VCaP (cell line): ENCODE results near the gene DPEP3.
"Not testable (repeated sequence)": the region's sequence is repeated elsewhere in the genome, so short reads cannot be mapped to it uniquely, and the experiment has no call there.

Source experiments
- H3K27ac ChIP-seq: fragments of 450-650 bp; 2 replicates; pipeline ENCODE4 v1.5.1; 2017
- TF ChIP-seq, protein P1 (sequence below): fragments of 450-650 bp; conservative IDR thresholded peaks from 2 replicates; pipeline ENCODE4 v1.5.1; 2017; ENCODE audit warnings: mild to moderate bottlenecking, moderate library complexity

Gene DPEP3

DNA sequence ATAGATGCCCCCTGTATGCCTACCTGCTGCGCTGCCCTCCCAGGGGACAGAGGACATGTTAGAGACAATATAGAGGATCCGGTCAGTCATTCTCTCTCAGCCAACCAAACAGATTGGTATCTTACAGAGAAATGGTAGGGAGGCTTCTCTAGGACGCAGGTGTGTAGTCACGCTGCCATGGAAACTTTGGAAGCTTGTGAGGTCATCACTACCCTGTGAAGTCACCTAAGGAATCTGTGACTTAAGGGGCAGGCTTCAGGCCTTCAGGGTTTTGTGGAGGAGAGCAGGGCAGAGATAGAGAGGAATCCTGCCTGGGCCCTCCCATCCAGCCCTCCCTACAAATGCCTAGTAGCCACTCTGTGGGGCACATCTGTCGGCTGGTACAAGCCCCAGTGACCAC lies 35.4 kb upstream of the DPEP3 start, which contains the start of gene DPEP2NB:
DPEP2NB (minus strand) TSS at position 231 of the 400 bp plus-strand sequence; CDS start at position 90, 141 bp downstream.
- H3K27ac ChIP-seq: no peak within 1 kb of the TSS
- TF ChIP-seq, protein P1, sequence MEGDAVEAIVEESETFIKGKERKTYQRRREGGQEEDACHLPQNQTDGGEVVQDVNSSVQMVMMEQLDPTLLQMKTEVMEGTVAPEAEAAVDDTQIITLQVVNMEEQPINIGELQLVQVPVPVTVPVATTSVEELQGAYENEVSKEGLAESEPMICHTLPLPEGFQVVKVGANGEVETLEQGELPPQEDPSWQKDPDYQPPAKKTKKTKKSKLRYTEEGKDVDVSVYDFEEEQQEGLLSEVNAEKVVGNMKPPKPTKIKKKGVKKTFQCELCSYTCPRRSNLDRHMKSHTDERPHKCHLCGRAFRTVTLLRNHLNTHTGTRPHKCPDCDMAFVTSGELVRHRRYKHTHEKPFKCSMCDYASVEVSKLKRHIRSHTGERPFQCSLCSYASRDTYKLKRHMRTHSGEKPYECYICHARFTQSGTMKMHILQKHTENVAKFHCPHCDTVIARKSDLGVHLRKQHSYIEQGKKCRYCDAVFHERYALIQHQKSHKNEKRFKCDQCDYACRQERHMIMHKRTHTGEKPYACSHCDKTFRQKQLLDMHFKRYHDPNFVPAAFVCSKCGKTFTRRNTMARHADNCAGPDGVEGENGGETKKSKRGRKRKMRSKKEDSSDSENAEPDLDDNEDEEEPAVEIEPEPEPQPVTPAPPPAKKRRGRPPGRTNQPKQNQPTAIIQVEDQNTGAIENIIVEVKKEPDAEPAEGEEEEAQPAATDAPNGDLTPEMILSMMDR: no peak

DNA sequence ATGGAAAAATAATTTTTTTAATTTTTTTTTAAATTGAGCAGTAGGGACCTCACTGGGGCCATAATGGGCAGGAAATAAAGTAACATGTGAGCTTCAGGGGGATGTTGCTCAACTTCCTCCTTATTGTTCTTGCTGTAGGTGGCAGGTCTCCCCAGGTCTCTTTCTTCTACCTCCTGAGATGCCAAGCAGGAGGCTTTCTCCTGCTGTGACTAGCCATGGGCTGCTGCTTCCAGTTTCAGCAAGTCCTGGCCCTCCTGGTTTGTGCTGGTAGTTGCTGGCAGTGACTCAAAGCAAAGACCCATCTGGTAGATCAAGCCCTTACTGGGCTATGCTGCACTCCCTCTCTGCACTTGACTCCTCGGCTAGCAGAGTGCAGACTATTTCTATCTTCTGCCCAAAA lies 33.1 kb upstream of the DPEP3 start:
- no peak overlapping the region for H3K27ac ChIP-seq
- TF ChIP-seq, protein P1: no peak

DNA sequence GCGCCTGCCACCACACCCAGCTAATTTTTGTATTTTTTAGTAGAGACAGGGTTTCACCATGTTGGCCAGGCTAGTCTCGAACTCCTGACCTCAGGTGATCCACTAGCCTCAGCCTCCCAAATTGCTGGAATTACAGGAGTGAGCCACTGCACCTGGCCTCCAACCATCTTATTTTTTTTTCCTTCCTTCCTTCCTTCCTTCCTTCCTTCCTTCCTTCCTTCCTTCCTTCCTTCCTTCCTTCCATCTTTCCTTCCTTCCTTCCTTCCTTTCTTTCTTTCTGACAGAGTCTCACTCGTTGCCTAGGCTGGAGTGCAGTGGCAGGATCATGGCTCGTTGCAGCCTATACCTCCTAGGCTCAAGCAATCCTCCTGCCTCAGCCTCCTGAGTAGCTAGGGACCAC lies 29.6 kb upstream of the DPEP3 start:
- H3K27ac ChIP-seq: not testable (repeated sequence)

DNA sequence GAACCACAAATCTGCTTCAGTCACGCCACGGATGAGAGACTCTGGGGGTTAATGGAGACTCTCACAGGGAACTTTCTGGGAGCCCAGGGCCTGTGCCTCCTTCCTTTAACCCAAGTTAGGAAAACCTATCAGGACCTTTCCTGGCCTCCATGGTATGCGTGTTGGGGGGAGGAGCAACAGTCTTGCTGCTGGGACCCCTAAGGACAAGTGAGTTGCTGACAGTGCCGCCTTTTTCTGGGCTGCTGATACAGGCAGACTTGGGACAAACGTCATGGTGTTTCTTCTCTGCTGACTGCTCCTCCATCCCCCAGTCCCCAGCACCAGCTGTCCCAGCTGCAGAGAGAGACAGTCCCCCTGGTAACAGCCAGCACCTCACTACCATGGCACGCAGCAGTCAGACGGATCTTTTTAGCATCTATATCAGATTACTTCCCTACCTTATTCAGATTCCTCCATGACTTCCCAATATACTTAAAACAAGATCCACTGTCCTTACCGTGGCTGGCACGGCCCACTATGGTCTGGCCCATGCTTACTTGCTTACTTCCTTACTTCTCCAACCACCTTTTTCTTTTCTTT lies 28.9 kb upstream of the DPEP3 start:
- no peak overlapping the region for H3K27ac ChIP-seq
- TF ChIP-seq, protein P1: no peak

DNA sequence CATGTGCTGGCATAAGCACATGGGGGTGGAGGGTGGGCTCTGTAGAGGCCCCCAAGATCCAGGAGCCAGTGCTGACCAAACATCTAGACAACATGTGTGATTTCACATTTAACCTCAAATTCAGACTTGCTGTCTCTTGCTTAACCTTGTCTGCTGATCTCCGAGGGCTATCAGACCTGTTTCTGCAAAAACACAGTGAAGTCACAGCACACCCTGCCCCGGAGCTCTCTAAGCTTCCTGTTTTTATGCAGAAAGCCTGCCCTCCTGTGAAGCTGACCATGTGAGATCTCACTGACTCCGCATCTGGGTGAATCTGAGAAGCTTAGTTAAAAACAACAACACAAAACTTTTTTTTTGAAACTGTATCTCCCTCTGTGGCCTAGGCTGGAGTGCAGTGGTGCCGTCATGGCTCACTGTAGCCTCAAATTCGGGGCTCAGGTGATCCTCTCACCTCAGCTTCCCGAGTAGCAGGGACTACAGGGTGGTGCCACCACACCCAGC lies 25.5 kb upstream of the DPEP3 start:
- TF ChIP-seq, protein P1: no peak
- no peak overlapping the region for H3K27ac ChIP-seq

DNA sequence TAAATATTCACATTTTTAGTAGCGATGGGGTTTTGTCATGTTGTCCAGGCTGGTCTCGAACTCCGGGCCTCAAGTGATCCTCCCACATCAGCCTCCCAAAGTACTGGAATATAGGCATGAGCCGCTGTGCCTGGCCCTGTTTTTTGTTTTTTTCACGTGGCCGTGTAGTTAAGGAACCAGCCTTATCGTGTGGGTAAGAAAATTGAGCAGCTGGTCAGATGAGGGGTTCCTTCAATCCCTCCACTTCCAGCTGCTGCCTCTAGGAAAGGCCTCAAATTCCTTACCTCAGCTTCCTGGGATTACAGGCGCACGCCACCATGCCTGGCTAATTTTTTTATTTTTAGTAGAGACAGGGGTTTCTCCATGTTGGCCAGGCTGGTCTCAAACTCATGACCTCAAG lies 24.9 kb upstream of the DPEP3 start:
- no peak overlapping the region for H3K27ac ChIP-seq
- TF ChIP-seq, protein P1: no peak

DNA sequence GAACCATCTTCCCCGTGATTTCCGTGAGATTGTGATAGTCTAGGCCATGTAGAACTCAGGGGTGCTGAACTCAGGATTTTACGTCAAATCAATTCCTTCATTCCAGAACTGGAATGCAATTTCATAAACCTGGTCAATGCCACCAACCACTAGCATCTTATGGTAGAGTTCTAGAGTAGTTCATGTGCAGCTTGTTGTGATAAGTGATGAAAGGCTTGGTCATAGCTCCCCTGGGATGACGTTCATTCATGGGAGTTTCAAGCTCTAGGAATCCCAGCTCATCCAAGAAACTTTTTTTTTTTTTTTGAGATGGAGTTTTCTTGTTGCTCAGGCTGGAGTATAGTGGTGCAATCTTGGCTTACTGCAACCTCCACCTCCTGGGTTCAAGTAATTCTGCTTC lies 22.7 kb upstream of the DPEP3 start:
- no peak overlapping the region for H3K27ac ChIP-seq
- TF ChIP-seq, protein P1: no peak

DNA sequence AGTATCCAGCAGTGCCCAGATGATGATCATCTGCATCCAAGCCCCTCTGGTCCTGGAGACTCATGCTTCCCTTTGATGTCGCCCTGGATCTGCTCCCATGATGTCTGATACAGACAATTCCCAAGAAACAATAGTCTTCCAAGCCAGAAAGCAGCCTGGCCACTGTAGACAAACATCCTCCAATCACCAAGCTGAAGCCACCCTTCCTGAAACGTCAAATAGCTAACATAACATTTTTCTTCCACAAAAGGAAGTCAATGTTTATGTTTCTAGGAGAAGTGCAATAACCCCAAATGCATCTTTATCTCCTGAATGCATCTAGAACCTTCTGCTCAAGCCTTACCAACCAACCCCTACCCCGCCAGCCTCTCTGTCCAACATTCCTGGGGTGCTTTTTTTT lies 20.2 kb upstream of the DPEP3 start:
- TF ChIP-seq, protein P1: no peak
- H3K27ac ChIP-seq: no peak overlapping the region
